ENCODE results near the gene CFH.

GRCh38 chr1:196640976-196641375 is 10.9 kb upstream of the CFH start:
- TF ChIP-seq CTCF (IDR thresholded peaks at IDR 0.05; ENCODE audit: low read depth, low read length) (no peak), POLR2A (IDR thresholded peaks at IDR 0.05; ENCODE audit: extremely low read depth, insufficient read length) (no peak)
